BLaER1 (cell line): ENCODE results near the gene SPOCK2.

Experiments
- H3K27ac ChIP-seq: shearing (Covaris generic); formaldehyde crosslinking; 2 replicates; pipeline ENCODE4 v1.8.1; 2022
- H3K27me3 ChIP-seq: shearing (Covaris generic); formaldehyde crosslinking; 2 replicates; pipeline ENCODE4 v1.8.1; 2022
- H3K36me3 ChIP-seq: shearing (Covaris generic); formaldehyde crosslinking; 2 replicates; pipeline ENCODE4 v1.8.1; 2022
- H3K4me1 ChIP-seq: shearing (Covaris generic); formaldehyde crosslinking; 2 replicates; pipeline ENCODE4 v1.8.1; 2022
- H3K4me2 ChIP-seq: shearing (Covaris generic); formaldehyde crosslinking; 2 replicates; pipeline ENCODE4 v1.8.1; 2022
- H3K4me3 ChIP-seq: shearing (Covaris generic); formaldehyde crosslinking; 2 replicates; pipeline ENCODE4 v1.8.1; 2022
- H3K9ac ChIP-seq: shearing (Covaris generic); formaldehyde crosslinking; 2 replicates; pipeline ENCODE4 v1.8.1; 2022
- H3K9me3 ChIP-seq: shearing (Covaris generic); formaldehyde crosslinking; 2 replicates; pipeline ENCODE4 v1.8.1; 2022
- H4K20me1 ChIP-seq: shearing (Covaris generic); formaldehyde crosslinking; 2 replicates; pipeline ENCODE4 v1.8.1; 2022
- Cebpa-rat ChIP-seq: shearing (Covaris generic); IDR thresholded peaks from 2 replicates; pipeline ENCODE4 v1.8.1; 2022

Gene SPOCK2

GRCh38 chr10:72067463-72068125 lies 20.8 kb downstream of the SPOCK2 start:
- no peaks in the 10 kb centered on the region for H3K27me3 ChIP-seq
- no peaks in the 10 kb centered on the region for H3K9me3 ChIP-seq
- no peak overlapping the region; the same call in 1 of the 2 replicates for H3K4me2 ChIP-seq
- H3K4me3 ChIP-seq = no peak overlapping the region
- no peaks in the 10 kb centered on the region for H4K20me1 ChIP-seq
- H3K9ac ChIP-seq = no peak overlapping the region
- no peaks in the 10 kb centered on the region for H3K36me3 ChIP-seq
- no peak overlapping the region for H3K27ac ChIP-seq
- H3K4me1 ChIP-seq = peaks cover 21% of the 10 kb centered on the region
- TF ChIP-seq Cebpa-rat = no peak

DNA sequence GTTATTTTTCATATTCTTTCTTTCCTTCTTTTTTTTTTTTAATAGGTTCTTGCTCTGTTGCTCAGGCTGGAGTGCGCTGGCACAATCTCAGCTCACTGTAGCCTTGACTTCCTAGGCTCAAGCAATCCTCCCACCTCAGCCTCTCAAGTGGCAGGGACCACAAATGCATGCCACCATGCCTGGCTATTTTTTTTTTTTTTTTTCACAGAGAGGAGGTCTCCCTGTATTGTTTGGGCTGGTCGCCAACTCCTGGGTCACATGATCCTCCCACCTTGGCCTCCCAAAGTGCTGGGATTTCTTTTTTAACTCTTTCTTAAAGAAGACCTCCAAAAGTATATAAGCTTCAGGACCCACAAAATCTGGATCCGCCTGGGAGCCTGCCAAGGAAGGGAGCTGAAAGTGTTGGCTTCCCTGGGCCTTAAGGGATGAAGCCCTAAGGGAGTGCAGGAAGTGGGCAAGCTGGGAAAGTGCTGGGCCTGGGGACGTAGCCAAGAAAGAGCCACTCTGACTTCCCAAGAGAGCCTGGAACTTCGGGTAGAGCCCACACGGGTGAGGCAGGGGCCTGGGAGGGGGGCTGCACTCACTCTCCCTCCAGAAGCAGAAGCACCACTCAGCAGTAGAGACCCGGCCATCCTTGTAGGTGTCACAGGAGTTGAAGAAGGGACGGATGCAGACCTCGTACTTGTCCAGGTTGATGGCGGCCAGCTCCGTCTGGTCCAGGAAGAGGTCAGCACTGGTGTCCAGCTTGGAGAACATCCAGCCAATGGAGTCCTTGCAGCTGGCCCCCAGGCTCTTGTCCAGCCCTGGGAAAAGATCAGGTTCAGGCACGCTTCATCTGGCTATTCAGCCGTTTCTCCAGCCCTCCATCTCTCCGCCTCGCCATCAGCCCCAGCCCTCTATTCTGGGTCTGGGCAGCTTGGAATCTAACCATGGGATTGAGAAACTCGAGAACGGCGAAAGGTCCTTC lies 21.8 kb downstream of the SPOCK2 start:
- H3K4me1 ChIP-seq = peaks cover 24% of the 10 kb centered on the region
- TF ChIP-seq Cebpa-rat = no peak
- no peaks in the 10 kb centered on the region for H3K27me3 ChIP-seq
- no peak overlapping the region for H3K4me2 ChIP-seq
- no peak overlapping the region for H3K9ac ChIP-seq
- no peak overlapping the region for H3K4me3 ChIP-seq
- H4K20me1 ChIP-seq = no peaks in the 10 kb centered on the region
- H3K9me3 ChIP-seq = no peaks in the 10 kb centered on the region
- no peak overlapping the region for H3K27ac ChIP-seq
- no peaks in the 10 kb centered on the region for H3K36me3 ChIP-seq

GRCh38 chr10:72065439-72066025 lies 22.8 kb downstream of the SPOCK2 start:
- no peaks in the 10 kb centered on the region for H3K9me3 ChIP-seq
- TF ChIP-seq Cebpa-rat = no peak
- no peaks in the 10 kb centered on the region for H3K27me3 ChIP-seq
- no peak overlapping the region for H3K27ac ChIP-seq
- no peak overlapping the region for H3K9ac ChIP-seq
- H3K4me3 ChIP-seq = no peak overlapping the region
- peaks cover 27% of the 10 kb centered on the region for H3K4me1 ChIP-seq
- H4K20me1 ChIP-seq = no peaks in the 10 kb centered on the region
- no peak overlapping the region for H3K4me2 ChIP-seq
- no peaks in the 10 kb centered on the region for H3K36me3 ChIP-seq

DNA sequence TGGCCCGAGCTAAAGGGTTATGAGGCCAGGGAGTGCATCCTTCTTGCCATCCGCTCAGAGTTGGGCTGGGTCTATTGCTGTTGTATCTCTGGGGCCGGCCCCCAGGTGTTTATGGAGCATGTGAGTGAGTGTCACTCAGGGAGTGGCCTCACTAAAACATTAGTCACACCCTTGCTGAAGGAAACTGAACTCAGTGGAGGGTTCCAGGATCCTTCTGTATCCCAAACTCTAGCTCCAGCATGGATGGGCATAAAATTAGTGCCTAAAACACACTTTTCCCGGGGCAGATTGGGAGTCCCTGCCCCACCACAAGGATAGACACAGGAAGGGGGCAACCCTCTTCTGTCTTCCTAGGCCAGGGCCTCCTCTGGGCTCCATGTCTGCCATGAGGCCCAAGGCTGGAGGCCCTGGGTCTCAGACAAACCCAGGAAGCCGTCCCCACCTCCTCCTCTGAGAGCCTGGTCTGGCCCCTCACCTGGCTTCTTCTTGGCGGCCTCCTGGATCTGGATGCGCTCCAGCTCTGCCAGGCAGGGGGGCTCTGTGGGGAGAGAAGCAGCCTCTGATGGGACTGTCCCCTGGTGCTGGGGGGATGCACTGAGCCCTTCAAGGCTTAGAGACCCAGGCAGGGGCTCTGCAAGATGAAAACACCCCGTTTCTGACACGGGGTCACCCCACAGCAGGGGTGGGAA lies 24.5 kb downstream of the SPOCK2 start:
- no peak for TF ChIP-seq Cebpa-rat
- Histone ChIP-seq H3K4me1 (peaks cover 32% of the 10 kb centered on the region), H3K4me3 (no peak overlapping the region), H3K27ac (no peak overlapping the region), H3K27me3 (no peaks in the 10 kb centered on the region), H3K9ac (no peak overlapping the region), H3K4me2 (no peak overlapping the region), H3K9me3 (no peaks in the 10 kb centered on the region), H4K20me1 (no peaks in the 10 kb centered on the region), H3K36me3 (no peaks in the 10 kb centered on the region)

GRCh38 chr10:72062832-72063702 lies 25.3 kb downstream of the SPOCK2 start:
- no peak for TF ChIP-seq Cebpa-rat
- Histone ChIP-seq H3K4me2 (no peak overlapping the region), H3K4me1 (peaks cover 34% of the 10 kb centered on the region), H3K36me3 (no peaks in the 10 kb centered on the region), H3K27ac (no peak overlapping the region), H3K9ac (no peak overlapping the region), H3K4me3 (no peak overlapping the region), H4K20me1 (no peaks in the 10 kb centered on the region), H3K27me3 (no peaks in the 10 kb centered on the region), H3K9me3 (no peaks in the 10 kb centered on the region)

DNA sequence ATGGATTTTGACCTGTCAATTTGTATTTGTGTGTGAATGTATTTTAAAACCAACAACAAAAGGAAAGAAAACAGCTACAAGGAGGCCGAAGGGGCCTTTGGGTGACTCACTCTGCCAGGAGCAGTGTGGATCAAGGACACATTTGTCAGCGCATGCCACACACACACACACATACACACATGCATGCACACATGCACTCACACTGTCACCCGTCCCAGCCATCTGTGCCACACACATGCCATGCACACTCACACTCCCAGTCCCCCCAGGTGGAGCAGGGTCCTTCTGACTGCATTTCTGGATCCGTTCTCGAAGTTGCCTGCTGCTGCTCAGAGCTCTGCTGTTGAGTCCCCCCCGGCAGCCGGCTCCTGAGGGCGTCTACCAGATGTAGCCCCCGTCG lies 26.0 kb downstream of the SPOCK2 start:
- Histone ChIP-seq H3K4me1 (peaks cover 31% of the 10 kb centered on the region), H3K4me3 (no peak overlapping the region), H3K4me2 (no peak overlapping the region), H3K9ac (no peak overlapping the region), H3K36me3 (no peaks in the 10 kb centered on the region), H4K20me1 (no peaks in the 10 kb centered on the region), H3K27ac (no peak overlapping the region), H3K27me3 (no peaks in the 10 kb centered on the region), H3K9me3 (no peaks in the 10 kb centered on the region)
- TF ChIP-seq Cebpa-rat = no peak

DNA sequence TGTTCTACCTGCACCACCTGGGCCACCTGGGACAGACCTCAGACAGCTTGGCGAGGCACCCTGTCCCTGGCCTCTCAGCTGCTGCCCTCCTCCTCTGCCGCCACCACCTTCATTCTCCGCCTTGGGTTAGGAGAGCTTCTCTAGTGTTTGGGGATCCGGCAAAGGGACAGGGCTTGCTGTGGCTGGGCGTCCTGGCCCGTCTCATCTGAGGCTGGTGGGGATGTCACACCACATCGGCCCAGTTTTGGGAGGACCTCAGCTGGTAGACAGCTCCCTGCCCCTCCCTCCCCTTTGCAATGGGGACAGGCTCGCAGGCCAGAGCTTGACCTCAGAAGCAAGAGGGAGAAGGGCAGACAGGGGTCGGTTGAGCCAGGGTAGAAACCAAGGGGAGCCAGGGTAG lies 26.4 kb downstream of the SPOCK2 start:
- Histone ChIP-seq H3K36me3 (no peaks in the 10 kb centered on the region), H3K4me2 (peak overlapping the region; percentile 60; the same call in 1 of the 2 replicates), H3K27ac (no peak overlapping the region), H3K4me3 (no peak overlapping the region), H3K4me1 (peaks cover 31% of the 10 kb centered on the region), H3K9me3 (no peaks in the 10 kb centered on the region), H4K20me1 (no peaks in the 10 kb centered on the region), H3K9ac (no peak overlapping the region), H3K27me3 (no peaks in the 10 kb centered on the region)
- no peak for TF ChIP-seq Cebpa-rat

GRCh38 chr10:72061491-72061890 lies 26.9 kb downstream of the SPOCK2 start:
- Histone ChIP-seq H3K4me1 (peaks cover 31% of the 10 kb centered on the region), H3K4me2 (peak overlapping the region; percentile 60), H3K4me3 (no peak overlapping the region), H3K9me3 (no peaks in the 10 kb centered on the region), H3K27me3 (no peaks in the 10 kb centered on the region), H4K20me1 (no peaks in the 10 kb centered on the region), H3K9ac (no peak overlapping the region), H3K36me3 (no peaks in the 10 kb centered on the region), H3K27ac (no peak overlapping the region)
- no peak for TF ChIP-seq Cebpa-rat
